SK-N-SH (cell line): Measurements from ENCODE around the gene CDV3. TPM values are rescaled to one million over a fixed set of nuclear protein-coding genes. Genes with fewer than 3 reads are reported as not detected.

Source experiments
- CTCF ChIA-PET: fragments of 300-600, 350-600 bp; formaldehyde crosslinking; extraction: SDS; loops from one replicate; lab custom pipeline; 2021; lab: Yijun Ruan, JAX
- POLR2A ChIA-PET: fragments of 350-600 bp; sonication (Branson Sonifier 250); formaldehyde crosslinking; extraction: SDS; loops from one replicate; lab custom pipeline; 2020; ENCODE audit warnings: antibody characterized with exemption, inconsistent platforms; lab: Yijun Ruan, JAX
- DNase-seq: peaks from one replicate; pipeline ENCODE4 v3.0.0; 2012
- H2AFZ ChIP-seq: fragments of 200-600 bp; sonication (generic); 2 replicates; pipeline ENCODE4 v1.8.1; 2016; ENCODE audit warnings: antibody characterized with exemption, mild to moderate bottlenecking, low read depth
- H3F3A ChIP-seq: fragments of 200-600 bp; sonication (generic); replicated peaks from 2 replicates; pipeline ENCODE3; 2016; ENCODE audit warnings: antibody characterized with exemption, mild to moderate bottlenecking; ENCODE audit not compliant: insufficient read depth
- H3K27ac ChIP-seq, 2 experiments: fragments of 200-500 bp in 1 of 2; fragments of 200-600 bp in 1 of 2; sonication (Bioruptor generic) in 1 of 2; sonication (generic), shearing (Covaris generic) in 1 of 2; 2 replicates each; pipeline versions ENCODE4 v1.5.1 to v1.6.1; 2014 to 2016; ENCODE audit warnings: low read depth in 2 of 2, inconsistent platforms in 1 of 2, low read length in 1 of 2, mild to moderate bottlenecking in 1 of 2, mixed read lengths in 1 of 2
- H3K27me3 ChIP-seq: fragments of 200-600 bp; sonication (generic), shearing (Covaris generic); 2 replicates; pipeline ENCODE4 v1.6.1; 2016; ENCODE audit warnings: mixed run types; ENCODE audit not compliant: insufficient read depth
- H3K36me3 ChIP-seq, 2 experiments: fragments of 200-500 bp in 1 of 2; fragments of 200-600 bp in 1 of 2; sonication (Bioruptor generic) in 1 of 2; sonication (generic) in 1 of 2; replicated peaks in 1 of 2; 2 replicates each; pipeline versions ENCODE3 to v1.5.1; 2014 to 2016; ENCODE audit warnings: low read length in 1 of 2, mild to moderate bottlenecking in 1 of 2; ENCODE audit not compliant: insufficient read depth in 2 of 2, control insufficient read depth in 1 of 2
- H3K4me1 ChIP-seq, 2 experiments: fragments of 200-500 bp in 1 of 2; fragments of 200-600 bp in 1 of 2; sonication (Bioruptor generic) in 1 of 2; sonication (generic), shearing (Covaris generic) in 1 of 2; 2 replicates each; pipeline versions ENCODE4 v1.5.1 to v1.6.1; 2014 to 2016; ENCODE audit warnings: low read depth in 1 of 2, low read length in 1 of 2, mixed run types in 1 of 2; ENCODE audit not compliant: insufficient read depth in 2 of 2, control insufficient read depth in 1 of 2
- H3K4me2 ChIP-seq: fragments of 200-600 bp; sonication (generic), shearing (Covaris generic); 2 replicates; pipeline ENCODE4 v1.6.1; 2017; ENCODE audit warnings: mixed run types
- H3K4me3 ChIP-seq, 2 experiments: fragments of 200-500 bp in 1 of 2; fragments of 200-600 bp in 1 of 2; sonication (Bioruptor generic) in 1 of 2; sonication (generic), shearing (Covaris generic) in 1 of 2; 2 replicates each; pipeline versions ENCODE4 v1.5.1 to v1.8.1; 2014 to 2016; ENCODE audit warnings: low read depth in 2 of 2, inconsistent platforms in 1 of 2, low read length in 1 of 2, mild to moderate bottlenecking in 1 of 2, mixed read lengths in 1 of 2, moderate library complexity in 1 of 2
- H3K79me2 ChIP-seq: fragments of 200-600 bp; sonication (generic); 2 replicates; pipeline ENCODE4 v1.8.1; 2017; ENCODE audit warnings: mild to moderate bottlenecking; ENCODE audit not compliant: insufficient read depth
- H3K9ac ChIP-seq: fragments of 200-600 bp; sonication (generic); 2 replicates; pipeline ENCODE4 v1.6.1; 2017; ENCODE audit warnings: mixed run types
- H3K9me2 ChIP-seq: fragments of 200-600 bp; sonication (generic); 2 replicates; pipeline ENCODE4 v1.6.1; 2017; ENCODE audit warnings: mixed run types
- H3K9me3 ChIP-seq: fragments of 200-600 bp; sonication (generic); 2 replicates; pipeline ENCODE4 v1.6.1; 2017; ENCODE audit warnings: mixed run types, mild to moderate bottlenecking, moderate library complexity
- H4K20me1 ChIP-seq: fragments of 200-600 bp; sonication (generic); 2 replicates; pipeline ENCODE4 v1.6.1; 2017; ENCODE audit warnings: mild to moderate bottlenecking, mixed run types; ENCODE audit not compliant: insufficient read depth
- ELF1 ChIP-seq: IDR thresholded peaks from 2 replicates; pipeline ENCODE4 v1.4.0; 2012
- EP300 ChIP-seq, 2 experiments: IDR thresholded peaks; 2 replicates each; pipeline versions ENCODE4 v1.4.0 to v1.6.1; 2012; ENCODE audit warnings: borderline replicate concordance in 1 of 2, low read depth in 1 of 2, low read length in 1 of 2
- FOSL2 ChIP-seq: IDR thresholded peaks from 2 replicates; pipeline ENCODE4 v1.4.0; 2012; ENCODE audit warnings: low read depth, mild to moderate bottlenecking, moderate library complexity, borderline replicate concordance
- FOXJ3 ChIP-seq: sonication (generic); formaldehyde crosslinking; IDR thresholded peaks from 2 replicates; pipeline ENCODE4 v1.5.1; 2020; ENCODE audit warnings: mild to moderate bottlenecking, missing genetic modification reagents
- GABPA ChIP-seq: IDR thresholded peaks from 2 replicates; pipeline ENCODE4 v1.4.0; 2012; ENCODE audit warnings: low read depth, mild to moderate bottlenecking
- GATA2 ChIP-seq: sonication (generic); formaldehyde crosslinking; IDR thresholded peaks from 2 replicates; pipeline ENCODE4 v1.5.0; 2020; ENCODE audit warnings: mild to moderate bottlenecking, missing genetic modification reagents
- JUND ChIP-seq: IDR thresholded peaks from 2 replicates; pipeline ENCODE4 v1.4.0; 2012
- RFX5 ChIP-seq: IDR thresholded peaks from 2 replicates; pipeline ENCODE4 v1.6.1; 2012; ENCODE audit warnings: mild to moderate bottlenecking, improper control_type of control experiment, low read length
- SIN3A ChIP-seq: IDR thresholded peaks from 2 replicates; pipeline ENCODE4 v1.6.1; 2012; ENCODE audit warnings: low read depth, mild to moderate bottlenecking, low read length, moderate library complexity, borderline replicate concordance
- SMC3 ChIP-seq: IDR thresholded peaks from 2 replicates; pipeline ENCODE4 v1.6.1; 2012; ENCODE audit warnings: low read depth, low read length, improper control_type of control experiment
- TAF1 ChIP-seq: IDR thresholded peaks from 2 replicates; pipeline ENCODE4 v1.6.1; 2012; ENCODE audit warnings: low read depth, mild to moderate bottlenecking, low read length, moderate library complexity, borderline replicate concordance
- TCF12 ChIP-seq: IDR thresholded peaks from 2 replicates; pipeline ENCODE4 v1.4.0; 2012
- YY1 ChIP-seq: IDR thresholded peaks from 2 replicates; pipeline ENCODE4 v1.4.0; 2012; ENCODE audit warnings: low read depth, mild to moderate bottlenecking
- WGBS: methylation state at CpG from one replicate; pipeline ENCODE4 v1.1.6; 2017; ENCODE audit warnings: low lambda C conversion rate; 5-methylcytosine and 5-hydroxymethylcytosine counted together
- polyA plus RNA-seq, 3 experiments: library from polyadenylated mRNA; depleted of rRNA; stranded (reverse); fragments of >200 nt; gene quantifications; 2 replicates each; pipeline ENCODE4 v1.2.3, GENCODE V29; 2012
- TF ChIP-seq, protein P1 (sequence below): IDR thresholded peaks from 2 replicates; pipeline ENCODE4 v1.4.0; 2012; ENCODE audit warnings: low read depth, borderline replicate concordance
- TF ChIP-seq, protein P2 (sequence below): IDR thresholded peaks from 2 replicates; pipeline ENCODE4 v1.6.1; 2012; ENCODE audit warnings: mild to moderate bottlenecking, low read depth, low read length, moderate library complexity
- TF ChIP-seq, protein P3 (sequence below): fragments of 150-350 bp; IDR thresholded peaks from 2 replicates; pipeline ENCODE4 v1.6.1; 2017; ENCODE audit warnings: antibody characterized with exemption, low read length, low read depth, borderline replicate concordance
- TF ChIP-seq, protein P4 (sequence below): fragments of 150-350 bp; IDR thresholded peaks from 2 replicates; pipeline ENCODE4 v1.6.1; 2016; ENCODE audit warnings: mild to moderate bottlenecking, low read depth, low read length
- TF ChIP-seq, protein P5 (sequence below): IDR thresholded peaks from 2 replicates; pipeline ENCODE4 v1.4.0; 2012; ENCODE audit warnings: low read depth, borderline replicate concordance

Gene CDV3
- polyA plus RNA-seq, 1 of the 3 experiments (the other 2 are of a cell fraction), result 35.4 TPM

DNA sequence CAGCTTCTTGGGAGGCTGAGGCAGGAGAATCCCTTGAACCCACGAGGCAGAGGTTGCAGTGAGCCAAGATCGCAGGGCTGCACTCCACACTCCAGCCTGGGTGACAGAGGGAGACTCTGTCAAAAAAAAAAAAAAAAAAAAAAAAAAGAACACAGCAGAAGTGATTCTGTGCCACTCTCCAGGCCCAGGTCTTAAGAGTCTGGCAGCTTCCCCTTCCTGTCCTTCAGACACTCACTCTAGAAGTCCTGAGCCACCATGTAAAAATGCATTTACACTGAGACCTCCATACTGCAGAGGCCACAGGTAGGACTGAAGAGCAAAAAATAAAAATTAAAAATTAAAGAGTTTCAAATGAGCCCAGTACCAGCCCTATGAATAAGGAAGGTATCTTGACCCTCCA is 11.8 kb upstream of the CDV3 start:
- POLR2A ChIA-PET, result no interaction called here

More for the DNA sequence above, 11.8 kb upstream of the CDV3 start:
- H3K36me3 ChIP-seq, result no peaks in the 10 kb centered on the region
- H3K9ac ChIP-seq, result no peak overlapping the region
- no peak overlapping the region for H3K27ac ChIP-seq
- H3K27me3 ChIP-seq, result no peaks in the 10 kb centered on the region
- no peak for TF ChIP-seq EP300 (IDR thresholded peaks at IDR 0.05; ENCODE audit: borderline replicate concordance in 1 of 2, low read depth in 1 of 2, low read length in 1 of 2)
- TF ChIP-seq, protein P1, sequence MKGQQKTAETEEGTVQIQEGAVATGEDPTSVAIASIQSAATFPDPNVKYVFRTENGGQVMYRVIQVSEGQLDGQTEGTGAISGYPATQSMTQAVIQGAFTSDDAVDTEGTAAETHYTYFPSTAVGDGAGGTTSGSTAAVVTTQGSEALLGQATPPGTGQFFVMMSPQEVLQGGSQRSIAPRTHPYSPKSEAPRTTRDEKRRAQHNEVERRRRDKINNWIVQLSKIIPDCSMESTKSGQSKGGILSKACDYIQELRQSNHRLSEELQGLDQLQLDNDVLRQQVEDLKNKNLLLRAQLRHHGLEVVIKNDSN, result no peak
- TF ChIP-seq, protein P2, sequence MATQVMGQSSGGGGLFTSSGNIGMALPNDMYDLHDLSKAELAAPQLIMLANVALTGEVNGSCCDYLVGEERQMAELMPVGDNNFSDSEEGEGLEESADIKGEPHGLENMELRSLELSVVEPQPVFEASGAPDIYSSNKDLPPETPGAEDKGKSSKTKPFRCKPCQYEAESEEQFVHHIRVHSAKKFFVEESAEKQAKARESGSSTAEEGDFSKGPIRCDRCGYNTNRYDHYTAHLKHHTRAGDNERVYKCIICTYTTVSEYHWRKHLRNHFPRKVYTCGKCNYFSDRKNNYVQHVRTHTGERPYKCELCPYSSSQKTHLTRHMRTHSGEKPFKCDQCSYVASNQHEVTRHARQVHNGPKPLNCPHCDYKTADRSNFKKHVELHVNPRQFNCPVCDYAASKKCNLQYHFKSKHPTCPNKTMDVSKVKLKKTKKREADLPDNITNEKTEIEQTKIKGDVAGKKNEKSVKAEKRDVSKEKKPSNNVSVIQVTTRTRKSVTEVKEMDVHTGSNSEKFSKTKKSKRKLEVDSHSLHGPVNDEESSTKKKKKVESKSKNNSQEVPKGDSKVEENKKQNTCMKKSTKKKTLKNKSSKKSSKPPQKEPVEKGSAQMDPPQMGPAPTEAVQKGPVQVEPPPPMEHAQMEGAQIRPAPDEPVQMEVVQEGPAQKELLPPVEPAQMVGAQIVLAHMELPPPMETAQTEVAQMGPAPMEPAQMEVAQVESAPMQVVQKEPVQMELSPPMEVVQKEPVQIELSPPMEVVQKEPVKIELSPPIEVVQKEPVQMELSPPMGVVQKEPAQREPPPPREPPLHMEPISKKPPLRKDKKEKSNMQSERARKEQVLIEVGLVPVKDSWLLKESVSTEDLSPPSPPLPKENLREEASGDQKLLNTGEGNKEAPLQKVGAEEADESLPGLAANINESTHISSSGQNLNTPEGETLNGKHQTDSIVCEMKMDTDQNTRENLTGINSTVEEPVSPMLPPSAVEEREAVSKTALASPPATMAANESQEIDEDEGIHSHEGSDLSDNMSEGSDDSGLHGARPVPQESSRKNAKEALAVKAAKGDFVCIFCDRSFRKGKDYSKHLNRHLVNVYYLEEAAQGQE, result no peak
- no peak for TF ChIP-seq FOXJ3 (CRISPR knock-in tag)
- TF ChIP-seq TAF1, result no peak
- no peak for TF ChIP-seq SMC3
- TF ChIP-seq RFX5, result no peak
- no peak for TF ChIP-seq TCF12
- TF ChIP-seq, protein P3, sequence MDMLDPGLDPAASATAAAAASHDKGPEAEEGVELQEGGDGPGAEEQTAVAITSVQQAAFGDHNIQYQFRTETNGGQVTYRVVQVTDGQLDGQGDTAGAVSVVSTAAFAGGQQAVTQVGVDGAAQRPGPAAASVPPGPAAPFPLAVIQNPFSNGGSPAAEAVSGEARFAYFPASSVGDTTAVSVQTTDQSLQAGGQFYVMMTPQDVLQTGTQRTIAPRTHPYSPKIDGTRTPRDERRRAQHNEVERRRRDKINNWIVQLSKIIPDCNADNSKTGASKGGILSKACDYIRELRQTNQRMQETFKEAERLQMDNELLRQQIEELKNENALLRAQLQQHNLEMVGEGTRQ, result no peak
- TF ChIP-seq ELF1, result no peak
- TF ChIP-seq, protein P4, sequence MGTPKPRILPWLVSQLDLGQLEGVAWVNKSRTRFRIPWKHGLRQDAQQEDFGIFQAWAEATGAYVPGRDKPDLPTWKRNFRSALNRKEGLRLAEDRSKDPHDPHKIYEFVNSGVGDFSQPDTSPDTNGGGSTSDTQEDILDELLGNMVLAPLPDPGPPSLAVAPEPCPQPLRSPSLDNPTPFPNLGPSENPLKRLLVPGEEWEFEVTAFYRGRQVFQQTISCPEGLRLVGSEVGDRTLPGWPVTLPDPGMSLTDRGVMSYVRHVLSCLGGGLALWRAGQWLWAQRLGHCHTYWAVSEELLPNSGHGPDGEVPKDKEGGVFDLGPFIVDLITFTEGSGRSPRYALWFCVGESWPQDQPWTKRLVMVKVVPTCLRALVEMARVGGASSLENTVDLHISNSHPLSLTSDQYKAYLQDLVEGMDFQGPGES, result no peak
- TF ChIP-seq FOSL2, result no peak
- no peak for TF ChIP-seq SIN3A
- TF ChIP-seq GABPA, result no peak
- no peak for TF ChIP-seq YY1
- TF ChIP-seq JUND, result no peak
- TF ChIP-seq, protein P5, sequence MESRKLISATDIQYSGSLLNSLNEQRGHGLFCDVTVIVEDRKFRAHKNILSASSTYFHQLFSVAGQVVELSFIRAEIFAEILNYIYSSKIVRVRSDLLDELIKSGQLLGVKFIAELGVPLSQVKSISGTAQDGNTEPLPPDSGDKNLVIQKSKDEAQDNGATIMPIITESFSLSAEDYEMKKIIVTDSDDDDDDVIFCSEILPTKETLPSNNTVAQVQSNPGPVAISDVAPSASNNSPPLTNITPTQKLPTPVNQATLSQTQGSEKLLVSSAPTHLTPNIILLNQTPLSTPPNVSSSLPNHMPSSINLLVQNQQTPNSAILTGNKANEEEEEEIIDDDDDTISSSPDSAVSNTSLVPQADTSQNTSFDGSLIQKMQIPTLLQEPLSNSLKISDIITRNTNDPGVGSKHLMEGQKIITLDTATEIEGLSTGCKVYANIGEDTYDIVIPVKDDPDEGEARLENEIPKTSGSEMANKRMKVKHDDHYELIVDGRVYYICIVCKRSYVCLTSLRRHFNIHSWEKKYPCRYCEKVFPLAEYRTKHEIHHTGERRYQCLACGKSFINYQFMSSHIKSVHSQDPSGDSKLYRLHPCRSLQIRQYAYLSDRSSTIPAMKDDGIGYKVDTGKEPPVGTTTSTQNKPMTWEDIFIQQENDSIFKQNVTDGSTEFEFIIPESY, result no peak
- no peak for TF ChIP-seq GATA2 (CRISPR knock-in tag)
- H3F3A ChIP-seq, result no peaks in the 10 kb centered on the region
- H3K4me3 ChIP-seq, result no peak overlapping the region
- H4K20me1 ChIP-seq, result no peaks in the 10 kb centered on the region
- no peaks in the 10 kb centered on the region for H3K79me2 ChIP-seq
- H3K4me1 ChIP-seq, result peaks cover 0 to 2% of the 10 kb centered on the region in 2 experiments; a peak in 1 of 4 replicates
- no peaks in the 10 kb centered on the region for H3K9me3 ChIP-seq
- DNase-seq, result no peak
- no peak overlapping the region for H2AFZ ChIP-seq
- 79% methylated on average over 2 of the region's 2 CpGs for WGBS
- CTCF ChIA-PET, result interaction anchor here (1.4 kb wide), 1 partner anchor 831 kb away, joined by 3 read pairs; no protein-coding TSS in a partner anchor
- no peak overlapping the region for H3K4me2 ChIP-seq
- no peaks in the 10 kb centered on the region for H3K9me2 ChIP-seq
